ENCODE measurements around the gene CCL18.

GRCh38 chr17:36118477-36119353, 54.6 kb downstream of the CCL18 start:
- TF ChIP-seq CTCF (IDR thresholded peaks at IDR 0.05): no peak
- no peak for TF ChIP-seq POLR2A (IDR thresholded peaks at IDR 0.05)

Data from uterus (tissue), 2 donors.